Eye (tissue), 1 donor: ENCODE results near the gene SNRPA.
"Not testable (repeated sequence)": the region's sequence is repeated elsewhere in the genome, so short reads cannot be mapped to it uniquely, and the experiment has no call there.

Experiments
- DNase-seq: peaks from one replicate; pipeline ENCODE4 v3.0.0-alpha.2; 2015

Gene SNRPA

GRCh38 chr19:40777937-40778705, 27.1 kb downstream of the SNRPA start, which contains the start of gene RAB4B:
TSS of gene RAB4B (plus strand) at chr19:40778247. CDS start at chr19:40778376, 129 bp downstream.
- peak; percentile 100 for DNase-seq

GRCh38 chr19:40778706-40779284, 27.8 kb downstream of the SNRPA start:
- no peak for DNase-seq

- no peak for DNase-seq
Observed at GRCh38 chr19:40780582-40780981, 29.6 kb downstream of the SNRPA start.

- no peak for DNase-seq
Observed at GRCh38 chr19:40781140-40781539, 30.1 kb downstream of the SNRPA start.

GRCh38 chr19:40783711-40784110, 32.7 kb downstream of the SNRPA start:
- no peak for DNase-seq

GRCh38 chr19:40784146-40784545, 33.1 kb downstream of the SNRPA start:
- DNase-seq: not testable (repeated sequence)

- DNase-seq: no peak
Observed at GRCh38 chr19:40785526-40785925, 34.5 kb downstream of the SNRPA start.

GRCh38 chr19:40786060-40787037, 35.3 kb downstream of the SNRPA start:
- DNase-seq: no peak

GRCh38 chr19:40791349-40791748, 40.3 kb downstream of the SNRPA start:
- DNase-seq: no peak

- no peak for DNase-seq
Observed at GRCh38 chr19:40791996-40792395, 41.0 kb downstream of the SNRPA start.

GRCh38 chr19:40797166-40797962, 46.4 kb downstream of the SNRPA start:
- DNase-seq: no peak

GRCh38 chr19:40797963-40798682, 47.1 kb downstream of the SNRPA start:
- peak; percentile 78 for DNase-seq

GRCh38 chr19:40798683-40799557, 47.9 kb downstream of the SNRPA start, which contains the start of gene EGLN2:
TSS of gene EGLN2 (plus strand) at chr19:40799191. CDS start at chr19:40800573, 1,382 bp downstream.
- peak; percentile 100 for DNase-seq

GRCh38 chr19:40799558-40800338, 48.7 kb downstream of the SNRPA start:
- no peak for DNase-seq

GRCh38 chr19:40800339-40800996, 49.5 kb downstream of the SNRPA start:
- DNase-seq: no peak

GRCh38 chr19:40800997-40801377, 50.0 kb downstream of the SNRPA start:
- no peak for DNase-seq

GRCh38 chr19:40801426-40802299, 50.7 kb downstream of the SNRPA start:
- no peak for DNase-seq
